Tibial nerve (tissue), 4 donors: Measurements from ENCODE around the gene NEDD9. TPM values are rescaled to one million over a fixed set of nuclear protein-coding genes. Genes with fewer than 3 reads are reported as not detected.

ENCODE experiments used
- DNase-seq, 2 donors: peaks; one replicate each; pipeline ENCODE4 v3.0.0-alpha.2; 2019; ENCODE audit warnings: low spot score in 2 of 2
- H3K27ac ChIP-seq, 4 donors: fragments of 200-600 bp; sonication (generic) in 3 of 4; one replicate each; pipeline ENCODE4 v1.5.1; 2017 to 2019; ENCODE audit warnings: mild to moderate bottlenecking in 1 of 4
- H3K27me3 ChIP-seq, 2 donors: fragments of 200-600 bp; sonication (generic) in 1 of 2; one replicate each; pipeline versions ENCODE4 v1.5.1 to v1.6.0; 2017 to 2019
- H3K36me3 ChIP-seq, 3 donors: fragments of 200-600 bp; sonication (generic); one replicate each; pipeline ENCODE4 v1.5.1; 2018 to 2019
- H3K4me1 ChIP-seq, 4 donors: fragments of 200-600 bp; sonication (generic) in 3 of 4; one replicate each; pipeline ENCODE4 v1.5.1; 2017 to 2019
- H3K4me3 ChIP-seq, 4 donors: fragments of 200-600 bp; sonication (generic) in 3 of 4; one replicate each; pipeline ENCODE4 v1.5.1; 2017 to 2019; ENCODE audit warnings: mild to moderate bottlenecking in 1 of 4, moderate library complexity in 1 of 4
- H3K9me3 ChIP-seq, 4 donors: fragments of 200-600 bp; sonication (generic) in 3 of 4; one replicate each; pipeline ENCODE4 v1.5.1; 2017 to 2019
- CTCF ChIP-seq, 5 experiments: fragments of 200-600 bp in 3 of 5; fragments of 450-650 bp in 2 of 5; sonication (generic) in 3 of 5; IDR thresholded peaks; one replicate each; pipeline ENCODE4 v1.5.1; 2016 to 2019; ENCODE audit warnings: antibody characterized with exemption in 5 of 5, mild to moderate bottlenecking in 3 of 5, moderate library complexity in 2 of 5
- EP300 ChIP-seq, 2 donors: sonication (generic); formaldehyde crosslinking; IDR thresholded peaks; one replicate each; pipeline ENCODE4 v1.6.1; 2017; ENCODE audit warnings: antibody characterized with exemption in 2 of 2, mild to moderate bottlenecking in 1 of 2
- POLR2A ChIP-seq, 2 donors: fragments of 450-650 bp; IDR thresholded peaks; one replicate each; pipeline ENCODE4 v1.6.1; 2017; ENCODE audit warnings: antibody characterized with exemption in 2 of 2, mild to moderate bottlenecking in 2 of 2, moderate library complexity in 2 of 2
- WGBS, 2 donors: methylation state at CpG; one replicate each; pipeline ENCODE4 v1.1.5; 2018; 5-methylcytosine and 5-hydroxymethylcytosine counted together
- total RNA-seq, 4 donors: library from RNA; depleted of rRNA; stranded (reverse); fragments of >200 nt; gene quantifications; one replicate each; pipeline ENCODE4 v1.1.0, GENCODE V29; 2016

NEDD9 gene
- total RNA-seq, 4 donors from 2014 or later, result 107 to 205 (median 130) TPM

GRCh38 chr6:11194356-11195218 lies 37.9 kb downstream of the NEDD9 start:
- H3K36me3 ChIP-seq, result peaks cover 0 to 43% (median 10%) of the 10 kb centered on the region in 3 donors
- DNase-seq, result no peak
- no peaks in the 10 kb centered on the region for H3K9me3 ChIP-seq
- peak overlapping the region in 3 of 4 donors; percentile 54 to 74 (median 64) for H3K27ac ChIP-seq
- no peak for TF ChIP-seq POLR2A (IDR thresholded peaks at IDR 0.05)
- no peak for TF ChIP-seq CTCF (IDR thresholded peaks at IDR 0.05)
- peak; percentile 41 to 59 for TF ChIP-seq EP300 (IDR thresholded peaks at IDR 0.05)
- 37 to 38% methylated on average over 12 of the region's 12 CpGs for WGBS, 2 donors
- no peaks in the 10 kb centered on the region for H3K27me3 ChIP-seq
- H3K4me1 ChIP-seq, result peaks cover 0 to 49% (median 19%) of the 10 kb centered on the region in 4 donors
- H3K4me3 ChIP-seq, result no peak overlapping the region

- Histone ChIP-seq H3K9me3 (no peaks in the 10 kb centered on the region), H3K4me3 (no peak overlapping the region), H3K27ac (peak overlapping the region in 2 of 4 donors; percentile 64 to 74), H3K36me3 (peaks cover 0 to 54% (median 10%) of the 10 kb centered on the region in 3 donors), H3K4me1 (peaks cover 0 to 44% (median 18%) of the 10 kb centered on the region in 4 donors), H3K27me3 (no peaks in the 10 kb centered on the region)
- WGBS, 2 donors, result 89 to 98% methylated on average over 6 of the region's 6 CpGs
- TF ChIP-seq POLR2A (IDR thresholded peaks at IDR 0.05), result no peak
- TF ChIP-seq EP300 (IDR thresholded peaks at IDR 0.05), result no peak
- TF ChIP-seq CTCF (IDR thresholded peaks at IDR 0.05), result no peak
- DNase-seq, result no peak
Observed at GRCh38 chr6:11193434-11193833, 39.0 kb downstream of the NEDD9 start.

GRCh38 chr6:11192167-11192566 lies 40.3 kb downstream of the NEDD9 start:
- Histone ChIP-seq H3K4me1 (peaks cover 0 to 31% (median 14%) of the 10 kb centered on the region in 4 donors), H3K27ac (peak overlapping the region in 1 of 4 donors; percentile 11), H3K4me3 (no peak overlapping the region), H3K27me3 (no peaks in the 10 kb centered on the region), H3K36me3 (peaks cover 0 to 67% (median 10%) of the 10 kb centered on the region in 3 donors), H3K9me3 (no peaks in the 10 kb centered on the region)
- WGBS, 2 donors, result 72 to 73% methylated on average over 5 of the region's 5 CpGs
- no peak for DNase-seq
- TF ChIP-seq EP300 (IDR thresholded peaks at IDR 0.05) (no peak), POLR2A (IDR thresholded peaks at IDR 0.05) (no peak), CTCF (IDR thresholded peaks at IDR 0.05) (no peak)

- WGBS, 2 donors, result 85 to 91% methylated on average over 20 of the region's 20 CpGs
- no peaks in the 10 kb centered on the region for H3K27me3 ChIP-seq
- H3K4me3 ChIP-seq, result no peak overlapping the region
- no peak for DNase-seq
- H3K4me1 ChIP-seq, result peaks cover 0 to 18% (median 9%) of the 10 kb centered on the region in 4 donors
- peaks cover 0 to 81% (median 12%) of the 10 kb centered on the region in 3 donors for H3K36me3 ChIP-seq
- H3K9me3 ChIP-seq, result no peaks in the 10 kb centered on the region
- H3K27ac ChIP-seq, result peak overlapping the region in 1 of 4 donors; percentile 3
- TF ChIP-seq CTCF (IDR thresholded peaks at IDR 0.05) (no peak), EP300 (IDR thresholded peaks at IDR 0.05) (no peak), POLR2A (IDR thresholded peaks at IDR 0.05) (no peak)
Observed at GRCh38 chr6:11190625-11191245, 41.7 kb downstream of the NEDD9 start.
